Stomach (tissue), 9 donors: Measurements from ENCODE around the gene DST. TPM values are rescaled to one million over a fixed set of nuclear protein-coding genes. Genes with fewer than 3 reads are reported as not detected.

ENCODE experiments used
- DNase-seq, 2 donors: peaks; one replicate each; pipeline versions ENCODE4 v3.0.0 to v3.0.0-alpha.2; 2013 to 2019
- H3K27ac ChIP-seq, 5 donors: fragments of 200-600 bp in 4 of 5; sonication (generic) in 4 of 5; one replicate each; pipeline ENCODE4 v1.5.1; 2013 to 2019; ENCODE audit warnings: mild to moderate bottlenecking in 1 of 5, moderate library complexity in 1 of 5
- H3K27me3 ChIP-seq, 3 donors: fragments of 200-600 bp; sonication (generic); one replicate each; pipeline ENCODE4 v1.5.1; 2017 to 2019; ENCODE audit warnings: mixed run types in 1 of 3
- H3K36me3 ChIP-seq, 4 donors: fragments of 200-600 bp; sonication (generic); 1 replicate in 3 of 4; 2 replicates in 1 of 4; pipeline ENCODE4 v1.5.1; 2016 to 2019
- H3K4me1 ChIP-seq, 4 donors: fragments of 200-600 bp; sonication (generic); one replicate each; pipeline ENCODE4 v1.5.1; 2016 to 2019
- H3K4me3 ChIP-seq, 4 donors: fragments of 200-600 bp; sonication (generic) in 3 of 4; one replicate each; pipeline ENCODE4 v1.5.1; 2016 to 2019; ENCODE audit warnings: mild to moderate bottlenecking in 1 of 4
- H3K9me3 ChIP-seq, 4 donors: fragments of 200-600 bp; sonication (generic); one replicate each; pipeline ENCODE4 v1.5.1; 2016 to 2019
- EP300 ChIP-seq: sonication (generic); formaldehyde crosslinking; IDR thresholded peaks from one replicate; pipeline ENCODE4 v1.6.1; 2017; ENCODE audit warnings: antibody characterized with exemption
- POLR2A ChIP-seq, 4 donors: fragments of 450-650 bp; IDR thresholded peaks; one replicate each; pipeline ENCODE4 v1.6.1; 2016; ENCODE audit warnings: antibody characterized with exemption in 4 of 4, control low read depth in 2 of 4, mild to moderate bottlenecking in 1 of 4, moderate library complexity in 1 of 4
- POLR2AphosphoS5 ChIP-seq, 3 donors: sonication (generic); formaldehyde crosslinking; IDR thresholded peaks; one replicate each; pipeline ENCODE4 v1.6.1; 2016; ENCODE audit warnings: antibody characterized with exemption in 3 of 3
- WGBS, 5 donors: extraction: QIAGEN DNeasy Blood & Tissue Kit in 3 of 5; methylation state at CpG; one replicate each; pipeline versions ENCODE4 v1.1.5 to v1.1.7; 2013 to 2018; 5-methylcytosine and 5-hydroxymethylcytosine counted together
- intact Hi-C: fragments of 100-400 bp; cut with DNase I; formaldehyde crosslinking; loops from one replicate; pipeline ENCODE4 v1.15.1; 2023; ENCODE audit warnings: low total_unique reads
- polyA plus RNA-seq, 3 donors: library from polyadenylated mRNA; stranded (reverse); fragments of 200-250 nt; gene quantifications; one replicate each; pipeline ENCODE4 v1.2.3, GENCODE V29; 2013
- total RNA-seq, 5 donors: library from RNA; depleted of rRNA; stranded (reverse); fragments of >200 nt; gene quantifications; one replicate each; pipeline versions ENCODE4 v1.1.0 to v1.2.3, GENCODE V29; 2014 to 2016
- TF ChIP-seq, protein P1 (sequence below), 7 experiments: fragments of 450-650 bp in 4 of 7; fragments of 200-600 bp in 3 of 7; sonication (generic) in 3 of 7; IDR thresholded peaks; one replicate each; pipeline ENCODE4 v1.5.1; 2016 to 2019; ENCODE audit warnings: antibody characterized with exemption in 7 of 7, control low read depth in 2 of 7, mild to moderate bottlenecking in 1 of 7
- donor health status: healthy with polysubstance abuse.
- donor health status: Bipolar disorder and iron deficiency.
- donor health status: healthy.

Gene DST
- total and polyA plus RNA-seq, 8 donors = 16.3 to 623 (median 200) TPM

DNA sequence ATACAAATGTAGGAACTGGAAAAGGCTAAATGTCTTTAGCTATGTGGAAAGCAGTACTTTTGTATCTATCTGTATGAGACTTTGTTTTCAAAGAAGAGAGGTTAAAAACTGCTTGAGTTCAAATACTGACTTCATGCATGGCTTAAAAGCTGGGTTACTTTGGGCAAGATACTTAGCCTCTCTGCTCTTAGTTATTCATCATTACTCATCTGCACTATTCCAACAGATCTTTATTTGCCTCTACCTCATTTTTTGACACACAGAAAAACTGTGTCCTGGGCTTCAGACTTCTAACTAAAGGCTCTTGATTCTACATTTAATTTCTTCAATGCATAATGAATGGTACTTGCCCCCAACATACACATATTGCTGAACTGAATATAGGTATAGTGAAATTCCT is 114.8 kb downstream of the DST start:
- peak overlapping the region in 3 of 5 donors; percentile 24 to 74 (median 62) for H3K27ac ChIP-seq
- peaks cover 4 to 57% (median 26%) of the 10 kb centered on the region in 4 donors for H3K4me1 ChIP-seq
- peaks cover 0 to 75% (median 58%) of the 10 kb centered on the region in 4 donors for H3K36me3 ChIP-seq
- intact Hi-C loops = no loop called here
- no peaks in the 10 kb centered on the region for H3K9me3 ChIP-seq
- no peaks in the 10 kb centered on the region for H3K27me3 ChIP-seq
- H3K4me3 ChIP-seq = no peak overlapping the region
- DNase-seq = no peak
- TF ChIP-seq POLR2AphosphoS5 (IDR thresholded peaks at IDR 0.05) (no peak), EP300 (no peak), POLR2A (IDR thresholded peaks at IDR 0.05) (no peak)
- TF ChIP-seq, protein P1, sequence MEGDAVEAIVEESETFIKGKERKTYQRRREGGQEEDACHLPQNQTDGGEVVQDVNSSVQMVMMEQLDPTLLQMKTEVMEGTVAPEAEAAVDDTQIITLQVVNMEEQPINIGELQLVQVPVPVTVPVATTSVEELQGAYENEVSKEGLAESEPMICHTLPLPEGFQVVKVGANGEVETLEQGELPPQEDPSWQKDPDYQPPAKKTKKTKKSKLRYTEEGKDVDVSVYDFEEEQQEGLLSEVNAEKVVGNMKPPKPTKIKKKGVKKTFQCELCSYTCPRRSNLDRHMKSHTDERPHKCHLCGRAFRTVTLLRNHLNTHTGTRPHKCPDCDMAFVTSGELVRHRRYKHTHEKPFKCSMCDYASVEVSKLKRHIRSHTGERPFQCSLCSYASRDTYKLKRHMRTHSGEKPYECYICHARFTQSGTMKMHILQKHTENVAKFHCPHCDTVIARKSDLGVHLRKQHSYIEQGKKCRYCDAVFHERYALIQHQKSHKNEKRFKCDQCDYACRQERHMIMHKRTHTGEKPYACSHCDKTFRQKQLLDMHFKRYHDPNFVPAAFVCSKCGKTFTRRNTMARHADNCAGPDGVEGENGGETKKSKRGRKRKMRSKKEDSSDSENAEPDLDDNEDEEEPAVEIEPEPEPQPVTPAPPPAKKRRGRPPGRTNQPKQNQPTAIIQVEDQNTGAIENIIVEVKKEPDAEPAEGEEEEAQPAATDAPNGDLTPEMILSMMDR (IDR thresholded peaks at IDR 0.05) = no peak

DNA sequence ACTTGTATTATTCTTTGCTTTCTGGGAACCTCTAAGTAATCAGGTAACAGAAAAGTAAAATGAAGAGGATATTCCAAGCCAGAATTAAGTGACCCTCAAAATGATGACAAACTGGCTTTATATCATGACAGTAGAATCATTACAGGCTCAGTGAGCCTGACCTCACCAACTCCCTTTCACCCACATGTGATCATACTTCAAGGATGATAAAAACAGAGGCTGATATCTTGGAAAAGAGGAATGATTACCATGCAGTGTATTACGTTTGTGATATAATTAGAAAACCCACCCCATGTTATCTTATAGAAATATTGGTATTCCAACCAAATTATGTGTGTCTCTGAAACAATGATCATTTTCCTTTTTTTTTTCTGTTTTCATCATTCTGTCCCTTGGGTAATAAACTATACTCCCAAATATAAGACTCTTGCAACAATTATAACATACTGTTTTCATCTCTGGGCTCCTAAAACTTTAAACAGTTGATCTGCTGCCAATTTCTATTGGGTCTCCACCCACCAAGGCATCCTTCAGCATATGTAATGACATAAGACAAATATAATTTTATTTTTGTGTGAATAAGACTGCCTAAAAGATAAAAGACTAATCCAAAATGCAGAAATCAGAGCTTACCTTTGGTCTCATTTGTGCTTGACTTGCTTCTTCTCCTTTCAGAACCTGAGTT is 115.7 kb downstream of the DST start:
- intact Hi-C loops = no loop called here
- Histone ChIP-seq H3K4me3 (no peak overlapping the region), H3K36me3 (peaks cover 0 to 67% (median 52%) of the 10 kb centered on the region in 4 donors), H3K4me1 (peaks cover 4 to 58% (median 26%) of the 10 kb centered on the region in 4 donors), H3K27me3 (no peaks in the 10 kb centered on the region), H3K9me3 (no peaks in the 10 kb centered on the region), H3K27ac (peak overlapping the region in 3 of 5 donors; percentile 65 to 74 (median 74))
- 28 to 57% (median 40%) methylated on average over 1 of the region's 1 CpG for WGBS, 5 donors
- TF ChIP-seq POLR2A (IDR thresholded peaks at IDR 0.05) (no peak), EP300 (no peak), POLR2AphosphoS5 (IDR thresholded peaks at IDR 0.05) (no peak)
- TF ChIP-seq, protein P1 (IDR thresholded peaks at IDR 0.05) = no peak
- no peak for DNase-seq

DNA sequence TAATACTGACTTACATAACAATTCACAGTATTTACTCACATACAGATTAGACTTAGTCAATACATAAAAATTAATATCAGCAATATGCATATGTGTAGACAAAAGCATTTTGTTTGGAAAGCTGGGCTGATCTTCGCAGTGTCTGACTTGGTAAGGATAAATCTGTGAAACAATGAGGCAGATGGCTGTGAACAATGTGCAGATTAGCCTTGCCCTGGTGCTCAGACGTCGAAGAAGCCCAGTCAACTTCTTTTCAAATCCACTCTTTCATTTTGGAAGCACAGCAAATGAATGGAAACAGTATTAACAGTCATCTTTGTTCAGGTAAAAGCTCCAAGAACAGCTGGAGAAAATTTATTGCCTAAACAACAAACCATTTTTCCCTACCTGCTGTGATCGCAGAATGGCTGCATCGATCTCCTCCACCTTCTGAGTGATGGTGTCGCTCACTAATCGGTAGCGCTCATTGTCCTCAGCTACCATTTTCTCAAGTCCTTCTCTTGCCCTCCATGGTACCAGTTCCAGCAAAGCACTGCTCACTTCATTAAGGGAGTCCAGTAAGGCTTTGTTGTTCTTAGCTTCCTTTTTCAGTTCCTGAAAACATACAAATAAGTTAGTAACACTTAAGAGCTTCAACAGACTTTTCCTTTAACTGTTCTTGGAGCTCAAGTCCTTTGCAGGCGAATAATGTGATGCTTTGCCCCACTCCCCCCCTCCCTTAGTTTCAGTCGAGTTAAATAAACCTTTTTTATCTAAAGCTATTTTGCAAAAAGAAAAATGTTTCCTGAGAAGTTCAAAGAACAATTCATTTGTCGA is 116.5 kb downstream of the DST start:
- no peaks in the 10 kb centered on the region for H3K27me3 ChIP-seq
- DNase-seq = no peak
- H3K4me3 ChIP-seq = no peak overlapping the region
- TF ChIP-seq POLR2A (IDR thresholded peaks at IDR 0.05) (no peak), POLR2AphosphoS5 (IDR thresholded peaks at IDR 0.05) (no peak), EP300 (no peak)
- TF ChIP-seq, protein P1 (IDR thresholded peaks at IDR 0.05) = no peak
- H3K36me3 ChIP-seq = peaks cover 0 to 58% (median 44%) of the 10 kb centered on the region in 4 donors
- H3K9me3 ChIP-seq = no peaks in the 10 kb centered on the region
- intact Hi-C loops = no loop called here
- peak overlapping the region in 4 of 5 donors; percentile 57 to 74 (median 70) for H3K27ac ChIP-seq
- H3K4me1 ChIP-seq = peaks cover 4 to 64% (median 28%) of the 10 kb centered on the region in 4 donors
- 63 to 70% (median 65%) methylated on average over 11 of the region's 11 CpGs for WGBS, 5 donors

DNA sequence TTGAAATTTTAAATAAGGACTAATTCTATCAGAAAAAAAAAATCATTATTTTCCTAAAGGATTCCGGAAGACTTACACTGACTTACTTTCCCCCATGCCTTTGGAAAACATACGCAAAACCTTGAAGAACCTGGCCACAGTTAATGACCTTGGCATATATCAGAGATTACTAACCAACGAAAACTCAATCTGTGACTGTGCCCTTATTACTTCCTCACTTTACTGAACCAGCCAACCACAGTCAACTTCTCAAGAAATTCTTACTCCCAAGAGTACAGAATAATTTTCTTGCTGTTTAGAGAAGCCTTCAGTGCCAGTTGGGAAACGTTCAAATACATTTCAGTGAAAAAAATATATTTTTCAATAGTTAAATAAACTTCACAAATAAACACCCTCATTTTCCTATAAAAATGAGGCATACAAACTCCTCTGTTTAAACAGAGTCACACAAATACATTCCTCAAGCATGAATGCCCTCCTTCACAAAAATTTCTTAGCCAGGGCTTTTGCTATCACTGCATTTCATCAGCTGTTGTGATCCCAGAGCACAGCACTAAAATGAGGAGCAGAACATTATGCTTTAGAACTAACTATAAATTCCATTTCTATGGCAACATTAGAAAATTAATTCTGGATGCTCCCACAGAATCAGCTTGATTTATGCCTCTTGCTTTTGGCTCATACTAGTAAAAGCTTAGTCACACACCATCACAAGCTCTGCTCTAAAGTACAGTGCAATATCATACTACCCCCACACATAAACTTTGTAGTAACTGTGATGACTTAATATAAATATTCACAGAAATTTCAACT is 117.6 kb downstream of the DST start:
- Histone ChIP-seq H3K36me3 (peaks cover 0 to 49% (median 39%) of the 10 kb centered on the region in 4 donors), H3K27ac (peak overlapping the region in 4 of 5 donors; percentile 57 to 74 (median 70))
- WGBS, 5 donors = 50 to 62% (median 56%) methylated on average over 4 of the region's 4 CpGs

More for the DNA sequence above, 117.6 kb downstream of the DST start:
- Histone ChIP-seq H3K4me1 (peaks cover 4 to 58% (median 28%) of the 10 kb centered on the region in 4 donors), H3K4me3 (no peak overlapping the region), H3K9me3 (no peaks in the 10 kb centered on the region), H3K27me3 (no peaks in the 10 kb centered on the region)
- intact Hi-C loops = no loop called here
- DNase-seq = peak in 1 of 2 donors; percentile 84
- TF ChIP-seq POLR2AphosphoS5 (IDR thresholded peaks at IDR 0.05) (peak; percentile 23 to 58 (median 42)), POLR2A (IDR thresholded peaks at IDR 0.05) (no peak)
